Astrocyte (in vitro differentiated cells and primary cell): Measurements from ENCODE around the gene CRHR1. TPM values are rescaled to one million over a fixed set of nuclear protein-coding genes. Genes with fewer than 3 reads are reported as not detected.

Source experiments
- DNase-seq: peaks from one replicate; pipeline ENCODE4 v3.0.0-alpha.2; 2010; ENCODE audit warnings: low read depth
- FAIRE-seq: peaks from 2 replicates; lab custom pipeline; 2011; peaks lifted over from hg19 to GRCh38; lab: Jason Lieb, UNC
- H2AFZ ChIP-seq: 2 replicates; pipeline ENCODE4 v1.6.0; 2012; ENCODE audit warnings: low read depth, low read length, inconsistent platforms
- H3K27ac ChIP-seq: 2 replicates; pipeline ENCODE4 v1.5.1; 2011; ENCODE audit warnings: low read depth, low read length, inconsistent platforms
- H3K27me3 ChIP-seq: 2 replicates; pipeline ENCODE4 v1.6.0; 2011; ENCODE audit warnings: low read length, inconsistent platforms; ENCODE audit not compliant: insufficient read depth
- H3K36me3 ChIP-seq: 2 replicates; pipeline ENCODE4 v1.5.1; 2011; ENCODE audit warnings: low read length, inconsistent platforms; ENCODE audit not compliant: insufficient read depth
- H3K4me1 ChIP-seq: 2 replicates; pipeline ENCODE4 v1.5.1; 2011; ENCODE audit warnings: low read length, inconsistent platforms; ENCODE audit not compliant: insufficient read depth
- H3K4me2 ChIP-seq: 2 replicates; pipeline ENCODE4 v1.6.0; 2012; ENCODE audit warnings: low read length, inconsistent platforms
- H3K4me3 ChIP-seq: 2 replicates; pipeline ENCODE4 v1.5.1; 2011; ENCODE audit warnings: low read depth, mild to moderate bottlenecking, low read length, inconsistent platforms; ENCODE audit not compliant: insufficient read depth
- H3K79me2 ChIP-seq: 2 replicates; pipeline ENCODE4 v1.6.0; 2012; ENCODE audit warnings: mild to moderate bottlenecking, low read length, inconsistent platforms; ENCODE audit not compliant: insufficient read depth
- H3K9ac ChIP-seq: 2 replicates; pipeline ENCODE4 v1.6.0; 2012; ENCODE audit warnings: mild to moderate bottlenecking, low read length, inconsistent platforms
- H3K9me3 ChIP-seq: 2 replicates; pipeline ENCODE4 v1.5.1; 2012; ENCODE audit warnings: low read depth, mild to moderate bottlenecking, low read length, inconsistent platforms; ENCODE audit not compliant: insufficient read depth
- H4K20me1 ChIP-seq: 2 replicates; pipeline ENCODE4 v1.6.0; 2012; ENCODE audit warnings: low read length, inconsistent platforms; ENCODE audit not compliant: insufficient read depth
- H3K27ac Mint-ChIP-seq: one replicate; pipeline ENCODE4 v1.8.0; 2021; ENCODE audit warnings: mild to moderate bottlenecking, mixed read lengths; ENCODE audit not compliant: unreplicated experiment
- H3K27me3 Mint-ChIP-seq: one replicate; pipeline ENCODE4 v1.8.0; 2021; ENCODE audit warnings: low read depth, mixed read lengths; ENCODE audit not compliant: unreplicated experiment
- H3K36me3 Mint-ChIP-seq: one replicate; pipeline ENCODE4 v1.8.0; 2021; ENCODE audit warnings: low read depth, mixed read lengths; ENCODE audit not compliant: unreplicated experiment
- H3K4me1 Mint-ChIP-seq: one replicate; pipeline ENCODE4 v1.8.0; 2021; ENCODE audit warnings: low read depth, mixed read lengths; ENCODE audit not compliant: unreplicated experiment
- H3K4me3 Mint-ChIP-seq: one replicate; pipeline ENCODE4 v1.8.0; 2021; ENCODE audit warnings: mild to moderate bottlenecking, moderate library complexity, mixed read lengths; ENCODE audit not compliant: unreplicated experiment
- H3K9me3 Mint-ChIP-seq: one replicate; pipeline ENCODE4 v1.8.0; 2021; ENCODE audit warnings: mild to moderate bottlenecking, mixed read lengths; ENCODE audit not compliant: unreplicated experiment
- EZH2 ChIP-seq: IDR thresholded peaks from 2 replicates; pipeline ENCODE4 v1.6.1; 2012; ENCODE audit warnings: mild to moderate bottlenecking, low read length, inconsistent platforms; ENCODE audit not compliant: insufficient read depth
- total RNA-seq: library from RNA; stranded (reverse); gene quantifications from 2 replicates; pipeline ENCODE4 v1.2.1, GENCODE V29; 2021
- TF ChIP-seq, protein P1 (sequence below): IDR thresholded peaks from 2 replicates; pipeline ENCODE4 v1.5.1; 2011; ENCODE audit warnings: low read depth, mild to moderate bottlenecking, inconsistent platforms, low read length, moderate library complexity; ENCODE audit not compliant: insufficient read depth

Gene CRHR1
- total RNA-seq, 1 donor from 2014 or later: 0.20 TPM

- Mint-ChIP-seq H3K4me1 (no peaks in the 10 kb centered on the region), H3K27me3 (peaks cover 81% of the 10 kb centered on the region), H3K4me3 (no peak overlapping the region)
These were observed 36.2 kb upstream of the CRHR1 start for GRCh38 chr17:45747911-45748310.

DNA sequence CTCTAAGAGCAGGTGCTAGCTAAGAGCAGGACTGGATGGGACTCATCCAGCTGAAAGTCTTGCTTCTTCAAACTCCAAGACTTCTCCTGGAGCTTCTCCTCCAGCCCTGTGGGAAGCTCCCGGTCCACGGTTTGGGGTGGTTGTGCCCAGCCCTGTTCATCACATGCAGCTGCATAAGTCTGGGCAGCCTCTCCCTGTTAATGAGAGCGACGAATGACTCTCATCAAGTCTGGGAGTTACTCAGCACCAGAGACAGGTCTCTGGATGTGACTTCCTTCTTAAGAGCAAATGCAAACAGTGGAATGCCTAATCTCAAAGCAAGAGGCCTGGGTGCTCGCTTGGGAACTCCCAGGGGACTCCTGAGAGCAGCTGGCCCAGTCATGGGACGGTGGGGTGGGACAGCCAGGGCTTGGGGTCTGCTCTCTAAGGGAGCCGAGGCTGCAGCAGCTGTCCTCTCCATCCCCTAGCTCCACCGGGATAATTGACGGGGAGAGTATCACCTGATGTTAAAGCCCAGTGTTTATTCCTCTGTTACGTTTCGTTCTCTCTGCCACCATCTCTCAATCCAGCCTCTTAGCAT lies 35.3 kb upstream of the CRHR1 start:
- Histone ChIP-seq H3K9ac (no peak overlapping the region), H3K27ac (no peak overlapping the region), H3K27me3 (peaks cover 3% of the 10 kb centered on the region), H4K20me1 (no peaks in the 10 kb centered on the region), H3K9me3 (no peaks in the 10 kb centered on the region), H3K36me3 (no peaks in the 10 kb centered on the region), H2AFZ (no peak overlapping the region), H3K4me3 (no peak overlapping the region), H3K79me2 (no peaks in the 10 kb centered on the region), H3K4me2 (no peak overlapping the region), H3K4me1 (no peaks in the 10 kb centered on the region)
- no peak for DNase-seq
- Mint-ChIP-seq H3K9me3 (no peaks in the 10 kb centered on the region), H3K4me1 (no peaks in the 10 kb centered on the region), H3K4me3 (no peak overlapping the region), H3K27ac (no peak overlapping the region), H3K36me3 (no peaks in the 10 kb centered on the region), H3K27me3 (peaks cover 73% of the 10 kb centered on the region)
- no peak for TF ChIP-seq EZH2
- TF ChIP-seq, protein P1, sequence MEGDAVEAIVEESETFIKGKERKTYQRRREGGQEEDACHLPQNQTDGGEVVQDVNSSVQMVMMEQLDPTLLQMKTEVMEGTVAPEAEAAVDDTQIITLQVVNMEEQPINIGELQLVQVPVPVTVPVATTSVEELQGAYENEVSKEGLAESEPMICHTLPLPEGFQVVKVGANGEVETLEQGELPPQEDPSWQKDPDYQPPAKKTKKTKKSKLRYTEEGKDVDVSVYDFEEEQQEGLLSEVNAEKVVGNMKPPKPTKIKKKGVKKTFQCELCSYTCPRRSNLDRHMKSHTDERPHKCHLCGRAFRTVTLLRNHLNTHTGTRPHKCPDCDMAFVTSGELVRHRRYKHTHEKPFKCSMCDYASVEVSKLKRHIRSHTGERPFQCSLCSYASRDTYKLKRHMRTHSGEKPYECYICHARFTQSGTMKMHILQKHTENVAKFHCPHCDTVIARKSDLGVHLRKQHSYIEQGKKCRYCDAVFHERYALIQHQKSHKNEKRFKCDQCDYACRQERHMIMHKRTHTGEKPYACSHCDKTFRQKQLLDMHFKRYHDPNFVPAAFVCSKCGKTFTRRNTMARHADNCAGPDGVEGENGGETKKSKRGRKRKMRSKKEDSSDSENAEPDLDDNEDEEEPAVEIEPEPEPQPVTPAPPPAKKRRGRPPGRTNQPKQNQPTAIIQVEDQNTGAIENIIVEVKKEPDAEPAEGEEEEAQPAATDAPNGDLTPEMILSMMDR: no peak
- FAIRE-seq: no peak

More at GRCh38 chr17:45747911-45748310, 36.2 kb upstream of the CRHR1 start:
- H3K4me3 ChIP-seq: no peak overlapping the region
- no peak overlapping the region for H3K4me2 ChIP-seq
- H3K36me3 Mint-ChIP-seq: no peaks in the 10 kb centered on the region
- H2AFZ ChIP-seq: no peak overlapping the region
- H3K79me2 ChIP-seq: no peaks in the 10 kb centered on the region
- no peak overlapping the region for H3K27ac ChIP-seq
- H3K4me1 ChIP-seq: no peaks in the 10 kb centered on the region
- TF ChIP-seq EZH2: no peak
- TF ChIP-seq, protein P1: no peak
- no peaks in the 10 kb centered on the region for H3K9me3 ChIP-seq
- DNase-seq (no peak), FAIRE-seq (no peak)
- peaks cover 3% of the 10 kb centered on the region for H3K27me3 ChIP-seq
- H3K27ac Mint-ChIP-seq: no peak overlapping the region
- H3K36me3 ChIP-seq: no peaks in the 10 kb centered on the region
- no peaks in the 10 kb centered on the region for H4K20me1 ChIP-seq
- H3K9me3 Mint-ChIP-seq: no peaks in the 10 kb centered on the region
- H3K9ac ChIP-seq: no peak overlapping the region

- H3K4me2 ChIP-seq: no peak overlapping the region
- no peaks in the 10 kb centered on the region for H3K9me3 ChIP-seq
- no peaks in the 10 kb centered on the region for H3K4me1 ChIP-seq
- H2AFZ ChIP-seq: no peak overlapping the region
- peaks cover 3% of the 10 kb centered on the region for H3K27me3 ChIP-seq
- no peak overlapping the region for H3K27ac Mint-ChIP-seq
- no peak overlapping the region for H3K4me3 ChIP-seq
- FAIRE-seq (no peak), DNase-seq (no peak)
- no peaks in the 10 kb centered on the region for H3K79me2 ChIP-seq
- peaks cover 75% of the 10 kb centered on the region for H3K27me3 Mint-ChIP-seq
- H3K9me3 Mint-ChIP-seq: no peaks in the 10 kb centered on the region
- TF ChIP-seq, protein P1: no peak
- TF ChIP-seq EZH2: no peak
- H3K36me3 Mint-ChIP-seq: no peaks in the 10 kb centered on the region
- no peaks in the 10 kb centered on the region for H3K4me1 Mint-ChIP-seq
- H3K36me3 ChIP-seq: no peaks in the 10 kb centered on the region
- no peak overlapping the region for H3K4me3 Mint-ChIP-seq
- no peaks in the 10 kb centered on the region for H4K20me1 ChIP-seq
- H3K9ac ChIP-seq: no peak overlapping the region
- H3K27ac ChIP-seq: no peak overlapping the region
These were observed 34.2 kb upstream of the CRHR1 start for GRCh38 chr17:45749831-45750335.
